GM12878 (cell line): Measurements from ENCODE around the gene COL28A1. TPM values are rescaled to one million over a fixed set of nuclear protein-coding genes. Genes with fewer than 3 reads are reported as not detected.

Source experiments
- ATAC-seq: fragments of 200-7000 bp; cut with Tn5 transposase; 3 replicates; pipeline ENCODE4 v1.9.1; 2020; ENCODE audit warnings: mild to moderate bottlenecking, moderate library complexity
- BruUV-seq: library from RNA; stranded (reverse); fragments of 400-500 nt; replicated peaks from 2 replicates; lab custom pipeline; 2021; lab: Mats Ljungman, UMichigan
- CTCF ChIA-PET: fragments of 300-600 bp; sonication (Branson Sonifier 250); formaldehyde crosslinking; extraction: SDS; loops from one replicate; lab custom pipeline; 2021; ENCODE audit warnings: inconsistent platforms; lab: Yijun Ruan, JAX
- POLR2A ChIA-PET: fragments of 350-600 bp; formaldehyde crosslinking; extraction: SDS; loops from one replicate; lab custom pipeline; 2021; ENCODE audit warnings: inconsistent platforms; lab: Charles Lee
- RAD21 ChIA-PET: fragments of 300-600 bp; sonication (Branson Sonifier 250); formaldehyde crosslinking; loops from one replicate; lab custom pipeline; 2023; ENCODE audit warnings: antibody characterized with exemption; ENCODE audit not compliant: unreplicated experiment; lab: Charles Lee
- SMC1A ChIA-PET: fragments of 300-600 bp; sonication (Branson Sonifier 250); formaldehyde crosslinking; loops from one replicate; lab custom pipeline; 2023; ENCODE audit not compliant: unreplicated experiment, uncharacterized antibody; lab: Charles Lee
- DNase-seq: peaks from one replicate; pipeline ENCODE4 v3.0.0-alpha.2; 2011; ENCODE audit warnings: low read depth, low spot score
- FAIRE-seq: peaks from 3 replicates; lab custom pipeline; 2011; peaks lifted over from hg19 to GRCh38; lab: Jason Lieb, UNC
- H2AFZ ChIP-seq: 2 replicates; pipeline ENCODE4 v1.6.0; 2011; ENCODE audit warnings: low read depth, low read length, control low read depth; ENCODE audit not compliant: control insufficient read depth
- H3K27ac ChIP-seq: 2 replicates; pipeline ENCODE4 v1.5.1; 2011; ENCODE audit warnings: control low read depth; ENCODE audit not compliant: control insufficient read depth, insufficient read depth
- H3K27me3 ChIP-seq, 2 experiments: replicated peaks in 1 of 2; 2 replicates each; pipeline versions ENCODE4 v1.6.0 to v1.6.1; 2011; ENCODE audit warnings: low read length in 1 of 2; ENCODE audit not compliant: control insufficient read depth in 2 of 2, insufficient read depth in 2 of 2
- H3K36me3 ChIP-seq, 2 experiments: 2 replicates each; pipeline ENCODE4 v1.5.1; 2011; ENCODE audit warnings: low read length in 1 of 2; ENCODE audit not compliant: control insufficient read depth in 2 of 2, insufficient read depth in 2 of 2
- H3K4me1 ChIP-seq: 2 replicates; pipeline ENCODE4 v1.6.1; 2011; ENCODE audit warnings: mild to moderate bottlenecking, low read length, moderate library complexity, mixed read lengths; ENCODE audit not compliant: control insufficient read depth, insufficient read depth
- H3K4me2 ChIP-seq: 2 replicates; pipeline ENCODE4 v1.6.0; 2011; ENCODE audit warnings: control low read depth; ENCODE audit not compliant: control insufficient read depth, insufficient read depth
- H3K4me3 ChIP-seq: fragments of 200-600 bp; sonication (generic); 2 replicates; pipeline ENCODE4 v1.5.1; 2016
- H3K79me2 ChIP-seq: 2 replicates; pipeline ENCODE4 v1.6.0; 2011; ENCODE audit warnings: low read length; ENCODE audit not compliant: control insufficient read depth, insufficient read depth
- H3K9ac ChIP-seq: 2 replicates; pipeline ENCODE4 v1.8.0; 2011; ENCODE audit warnings: low read length, control low read depth, mixed read lengths; ENCODE audit not compliant: control insufficient read depth, insufficient read depth
- H3K9me3 ChIP-seq: replicated peaks from 3 replicates; pipeline ENCODE4 v1.5.1; 2011; ENCODE audit warnings: mild to moderate bottlenecking, low read length; ENCODE audit not compliant: control insufficient read depth, insufficient read depth
- H4K20me1 ChIP-seq: 2 replicates; pipeline ENCODE4 v1.6.0; 2011; ENCODE audit not compliant: control insufficient read depth, insufficient read depth
- BCL11A ChIP-seq: IDR thresholded peaks from 2 replicates; pipeline ENCODE4 v1.6.1; 2011; ENCODE audit warnings: low read depth, low read length
- CBX3 ChIP-seq: fragments of 200-600 bp; sonication (generic); IDR thresholded peaks from 2 replicates; pipeline ENCODE4 v1.6.1; 2016; ENCODE audit warnings: low read depth, borderline replicate concordance
- E2F4 ChIP-seq: IDR thresholded peaks from 2 replicates; pipeline ENCODE4 v1.6.1; 2012; ENCODE audit warnings: low read depth, low read length, improper control_type of control experiment
- GATAD2B ChIP-seq: fragments of 450-650 bp; conservative IDR thresholded peaks from 2 replicates; pipeline ENCODE4 v1.6.1; 2017; ENCODE audit warnings: low read depth, mild to moderate bottlenecking, moderate library complexity
- JUND ChIP-seq: IDR thresholded peaks from 2 replicates; pipeline ENCODE4 v1.6.1; 2012; ENCODE audit warnings: low read depth, mild to moderate bottlenecking, low read length, improper control_type of control experiment, moderate library complexity
- MTA3 ChIP-seq: IDR thresholded peaks from 2 replicates; pipeline ENCODE4 v1.6.1; 2012; ENCODE audit warnings: low read length, inconsistent platforms, borderline replicate concordance
- NFXL1 ChIP-seq: fragments of 450-650 bp; IDR thresholded peaks from 2 replicates; pipeline ENCODE4 v1.6.1; 2017; ENCODE audit warnings: antibody characterized with exemption, mild to moderate bottlenecking, borderline replicate concordance
- PML ChIP-seq: IDR thresholded peaks from 2 replicates; pipeline ENCODE4 v1.6.1; 2012; ENCODE audit warnings: low read length, inconsistent platforms
- POLR2A ChIP-seq: IDR thresholded peaks from 2 replicates; pipeline ENCODE4 v1.6.1; 2011; ENCODE audit warnings: low read depth, mild to moderate bottlenecking, low read length
- RBBP5 ChIP-seq: fragments of 200-600 bp; sonication (generic); conservative IDR thresholded peaks from 2 replicates; pipeline ENCODE4 v1.6.1; 2016
- RCOR1 ChIP-seq: conservative IDR thresholded peaks from 2 replicates; pipeline ENCODE4 v1.6.1; 2012; ENCODE audit warnings: low read depth, low read length, improper control_type of control experiment
- SIX5 ChIP-seq: IDR thresholded peaks from 2 replicates; pipeline ENCODE4 v1.6.1; 2011; ENCODE audit warnings: mild to moderate bottlenecking, low read depth, low read length, moderate library complexity; ENCODE audit not compliant: severe bottlenecking
- SUPT20H ChIP-seq: IDR thresholded peaks from 2 replicates; pipeline ENCODE4 v1.6.1; 2011; ENCODE audit warnings: low read depth, mild to moderate bottlenecking, low read length, moderate library complexity, borderline replicate concordance; ENCODE audit not compliant: control insufficient read depth
- ZNF24 ChIP-seq: fragments of 450-650 bp; IDR thresholded peaks from 2 replicates; pipeline ENCODE4 v1.6.1; 2017; ENCODE audit warnings: antibody characterized with exemption, mild to moderate bottlenecking
- ZNF274 ChIP-seq: IDR thresholded peaks from one replicate; pipeline ENCODE4 v1.8.0; 2011; ENCODE audit not compliant: insufficient read length, insufficient read depth
- WGBS: methylation state at CpG from one replicate; pipeline ENCODE4 v1.1.6; 2016; ENCODE audit warnings: low lambda C conversion rate; ENCODE audit not compliant: insufficient replicate concordance, insufficient coverage; ENCODE audit errors: missing lambda C conversion rate; 5-methylcytosine and 5-hydroxymethylcytosine counted together
- in situ Hi-C: fragments of 300-500 bp; cut with MboI; formaldehyde crosslinking; loops from 9 replicates; pipeline ENCODE4 v1.14.3; 2018; ENCODE audit warnings: mixed read lengths
- intact Hi-C: fragments of 100-400 bp; cut with micrococcal nuclease; formaldehyde crosslinking; loops from one replicate; pipeline ENCODE4 v1.14.2; 2022; ENCODE audit not compliant: unreplicated experiment
- polyA plus RNA-seq, 11 experiments: library from polyadenylated mRNA; depleted of rRNA in 4 of 11; unstranded in 6 of 11; stranded (reverse) in 5 of 11; fragments of >200 nt; fragmentation: Nextera tagmentation in 4 of 11; fragmentation: Illumina TruSeq in 1 of 11; extraction: Ambion mirVana in 4 of 11; extraction: Trizol in 1 of 11; gene quantifications; 1 replicate in 1 of 11; 2 replicates in 10 of 11; pipeline versions ENCODE4 v1.2.1 to v1.2.3, GENCODE V29; 2011 to 2016; ENCODE audit warnings: inconsistent platforms in 2 of 11, missing spikeins in 2 of 11, low read depth in 1 of 11
- total RNA-seq, 4 experiments: library from RNA; depleted of rRNA in 3 of 4; stranded (reverse); fragments of >200 nt in 3 of 4; fragmentation: Illumina TruSeq in 1 of 4; extraction: Trizol in 1 of 4; gene quantifications; 2 replicates each; pipeline versions ENCODE4 v1.2.1 to v1.2.3, GENCODE V29; 2013 to 2021

The COL28A1 gene
- total and polyA plus RNA-seq, 10 of the 15 experiments (the other 5 are each of a cell fraction or from before 2014, with no cell fraction given), result 0.05 to 0.22 TPM; not detected in 8

GRCh38 chr7:7554649-7555575 lies 19.2 kb upstream of the COL28A1 start:
- BruUV-seq, result no TSS peak
- no peak for ATAC-seq
- no peak overlapping the region for H2AFZ ChIP-seq
- H3K36me3 ChIP-seq, result no peaks in the 10 kb centered on the region
- H3K4me3 ChIP-seq, result no peak overlapping the region
- no peaks in the 10 kb centered on the region for H3K4me1 ChIP-seq
- ChIA-PET RAD21 (no interaction called here), CTCF (no interaction called here), SMC1A (interaction anchor here (0.8 to 1.2 kb wide), 2 partner anchors 25 to 130 kb away, joined by 3 read pairs; no protein-coding TSS in a partner anchor), POLR2A (no interaction called here)
- no peaks in the 10 kb centered on the region for H3K27me3 ChIP-seq
- H3K79me2 ChIP-seq, result no peaks in the 10 kb centered on the region
- whole genome bisulfite sequencing, result 58% methylated on average over 8 of the region's 8 CpGs
- in situ Hi-C loops (no loop called here), intact Hi-C loops (no loop called here)
- H3K4me2 ChIP-seq, result no peak overlapping the region
- TF ChIP-seq NFXL1 (no peak), ZNF24 (no peak)
- H3K9ac ChIP-seq, result no peak overlapping the region
- no peak for FAIRE-seq
- H3K27ac ChIP-seq, result no peak overlapping the region
- H3K9me3 ChIP-seq, result no peaks in the 10 kb centered on the region; the same call in 2 of the 3 replicates
- no peak for DNase-seq
- no peaks in the 10 kb centered on the region for H4K20me1 ChIP-seq

- in situ Hi-C loops, result no loop called here
- H2AFZ ChIP-seq, result no peak overlapping the region
- no peak overlapping the region for H3K4me2 ChIP-seq
- intact Hi-C loops, result no loop called here
- H3K9ac ChIP-seq, result no peak overlapping the region
- DNase-seq (no peak), FAIRE-seq (no peak), ATAC-seq (no peak)
- H3K4me3 ChIP-seq, result no peak overlapping the region
- ChIA-PET RAD21 (no interaction called here), POLR2A (no interaction called here), CTCF (no interaction called here), SMC1A (interaction anchor here (0.8 to 1.2 kb wide), 2 partner anchors 25 to 129 kb away, joined by 3 read pairs; no protein-coding TSS in a partner anchor)
- WGBS, result 88% methylated on average over 5 of the region's 5 CpGs
- H4K20me1 ChIP-seq, result no peaks in the 10 kb centered on the region
- no peak overlapping the region for H3K27ac ChIP-seq
- H3K79me2 ChIP-seq, result no peaks in the 10 kb centered on the region
- BruUV-seq, result no TSS peak
- H3K9me3 ChIP-seq, result no peaks in the 10 kb centered on the region; the same call in 2 of the 3 replicates
- H3K36me3 ChIP-seq, result no peaks in the 10 kb centered on the region
- H3K27me3 ChIP-seq, result no peaks in the 10 kb centered on the region
- H3K4me1 ChIP-seq, result no peaks in the 10 kb centered on the region
- TF ChIP-seq PML, result no peak
- TF ChIP-seq E2F4, result no peak
- TF ChIP-seq POLR2A, result no peak
- no peak for TF ChIP-seq RBBP5
- TF ChIP-seq JUND, result no peak
- TF ChIP-seq NFXL1, result no peak
- TF ChIP-seq GATAD2B, result no peak
- TF ChIP-seq RCOR1, result no peak
- TF ChIP-seq BCL11A, result no peak
- TF ChIP-seq MTA3, result no peak
- no peak for TF ChIP-seq SUPT20H
- TF ChIP-seq ZNF274, result no peak
- no peak for TF ChIP-seq CBX3
- TF ChIP-seq SIX5, result no peak
These were observed 18.4 kb upstream of the COL28A1 start for GRCh38 chr7:7554021-7554432.
